GM18858 (cell line): ENCODE data around the gene AKAP3.

ENCODE experiments used
- ATAC-seq: cut with Tn5 transposase; IDR thresholded peaks from one replicate; pipeline ENCODE4 v1.9.1; 2021; ENCODE audit not compliant: unreplicated experiment

The AKAP3 gene

DNA sequence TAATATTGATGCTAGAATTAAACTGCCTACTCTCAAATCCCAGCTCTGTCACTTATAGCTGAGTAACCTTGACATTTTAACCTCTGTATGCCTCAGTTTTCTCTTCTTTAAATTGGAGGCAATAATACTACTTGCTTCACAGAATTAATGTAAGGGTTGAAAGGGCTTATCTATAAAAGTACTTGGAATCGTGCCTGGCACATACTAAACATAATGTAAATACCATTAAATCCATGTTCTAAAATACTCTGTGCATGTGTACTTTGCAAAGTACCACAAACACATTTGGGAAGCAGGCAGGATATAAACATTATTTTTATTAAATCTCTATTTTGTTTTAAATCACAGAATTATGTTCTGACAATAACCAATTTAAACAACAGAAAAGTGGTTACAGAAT is 44.9 kb downstream of the AKAP3 start:
- ATAC-seq, result no peak

- no peak for ATAC-seq
Observed at GRCh38 chr12:4603421-4603820, 45.4 kb downstream of the AKAP3 start.

- ATAC-seq, result no peak
Observed at GRCh38 chr12:4595881-4596280, 53.0 kb downstream of the AKAP3 start.

DNA sequence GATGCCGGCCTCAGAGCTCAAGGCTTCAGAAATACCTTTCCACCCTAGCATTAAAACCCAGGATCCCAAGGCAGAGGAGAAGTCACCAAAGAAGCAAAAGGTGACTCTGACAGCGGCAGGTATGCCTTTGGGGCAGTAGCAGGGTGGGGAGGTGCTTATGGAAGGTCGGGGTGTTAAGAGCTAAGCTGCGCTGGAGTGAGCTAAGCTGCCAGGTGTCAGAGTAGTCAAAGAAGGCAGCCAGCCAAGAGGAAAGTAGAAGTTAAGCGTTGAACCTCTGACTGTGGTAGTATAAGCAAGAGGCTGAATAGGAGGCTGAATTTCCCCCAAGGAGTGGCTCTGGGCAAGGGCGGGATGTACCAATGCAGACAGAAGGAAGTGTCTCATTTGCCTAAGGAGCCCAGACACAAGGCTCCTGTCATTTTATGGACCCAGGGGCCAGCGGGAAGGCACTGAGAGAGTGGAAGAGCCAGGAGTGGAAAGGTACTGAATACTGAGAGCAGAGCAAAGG is 57.6 kb downstream of the AKAP3 start:
- no peak for ATAC-seq

GRCh38 chr12:4589941-4590340 is 58.9 kb downstream of the AKAP3 start:
- no peak for ATAC-seq

DNA sequence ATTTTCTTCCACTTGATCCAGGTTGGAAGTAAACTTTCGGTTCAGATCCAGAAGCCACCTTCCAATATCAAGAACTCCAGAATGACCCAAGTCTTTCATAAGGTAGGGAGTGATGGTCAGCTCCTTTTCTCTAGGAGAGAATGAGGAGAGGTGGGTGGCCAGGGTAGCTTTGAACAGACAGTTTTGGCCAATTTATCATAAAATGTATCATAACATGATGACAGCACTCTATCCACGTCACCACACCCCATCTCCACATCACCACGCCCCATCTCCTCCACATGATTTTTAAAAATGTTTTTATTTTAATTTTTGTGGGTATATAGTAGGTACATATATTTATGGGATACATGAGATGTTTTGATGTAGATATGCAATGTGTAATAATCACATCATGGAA is 59.9 kb downstream of the AKAP3 start:
- no peak for ATAC-seq

GRCh38 chr12:4587108-4587507 is 61.7 kb downstream of the AKAP3 start:
- no peak for ATAC-seq

- ATAC-seq, result no peak
Observed at GRCh38 chr12:4586500-4586899, 62.4 kb downstream of the AKAP3 start.

DNA sequence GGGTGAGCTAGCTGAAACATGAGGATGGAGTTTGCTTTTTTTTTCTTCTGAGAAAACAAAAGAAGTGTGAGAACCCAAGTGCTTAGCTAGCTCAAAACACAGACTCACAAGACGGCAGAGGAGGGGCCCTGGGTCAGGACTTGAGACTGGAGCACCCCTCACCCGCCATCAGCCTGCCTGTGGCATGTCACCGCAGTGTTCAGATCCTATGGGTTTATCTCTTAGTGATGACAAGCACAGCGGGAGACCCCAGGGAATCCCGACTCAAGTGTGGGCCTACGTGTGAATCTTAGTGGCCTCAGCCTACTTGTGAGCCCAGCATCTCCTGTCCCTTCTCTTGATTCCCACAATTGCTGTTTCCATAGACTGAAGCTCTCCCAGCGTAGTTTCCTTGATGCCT is 64.0 kb downstream of the AKAP3 start:
- ATAC-seq, result no peak

GRCh38 chr12:4584281-4584680 is 64.6 kb downstream of the AKAP3 start:
- ATAC-seq, result no peak

DNA sequence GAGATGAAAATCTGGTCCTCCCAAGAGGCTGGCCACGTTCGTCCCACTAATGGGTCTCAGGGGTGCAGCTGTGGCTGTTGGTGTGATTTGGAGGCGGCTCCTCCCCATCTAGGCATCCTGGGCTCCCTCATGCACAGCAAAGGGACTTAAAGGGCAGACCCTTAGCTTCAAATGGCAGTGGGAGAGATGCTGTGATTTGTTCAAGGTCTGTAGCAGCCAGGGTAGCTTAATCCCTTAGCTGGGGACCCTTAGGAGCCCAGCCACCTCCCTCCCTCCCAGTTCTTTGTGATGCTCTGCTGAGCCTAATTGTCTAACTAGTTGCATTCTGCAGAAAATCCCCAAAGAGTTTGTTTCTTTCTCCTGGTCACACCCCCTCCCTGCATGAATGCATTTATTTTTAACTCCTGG is 68.6 kb downstream of the AKAP3 start:
- ATAC-seq, result no peak

DNA sequence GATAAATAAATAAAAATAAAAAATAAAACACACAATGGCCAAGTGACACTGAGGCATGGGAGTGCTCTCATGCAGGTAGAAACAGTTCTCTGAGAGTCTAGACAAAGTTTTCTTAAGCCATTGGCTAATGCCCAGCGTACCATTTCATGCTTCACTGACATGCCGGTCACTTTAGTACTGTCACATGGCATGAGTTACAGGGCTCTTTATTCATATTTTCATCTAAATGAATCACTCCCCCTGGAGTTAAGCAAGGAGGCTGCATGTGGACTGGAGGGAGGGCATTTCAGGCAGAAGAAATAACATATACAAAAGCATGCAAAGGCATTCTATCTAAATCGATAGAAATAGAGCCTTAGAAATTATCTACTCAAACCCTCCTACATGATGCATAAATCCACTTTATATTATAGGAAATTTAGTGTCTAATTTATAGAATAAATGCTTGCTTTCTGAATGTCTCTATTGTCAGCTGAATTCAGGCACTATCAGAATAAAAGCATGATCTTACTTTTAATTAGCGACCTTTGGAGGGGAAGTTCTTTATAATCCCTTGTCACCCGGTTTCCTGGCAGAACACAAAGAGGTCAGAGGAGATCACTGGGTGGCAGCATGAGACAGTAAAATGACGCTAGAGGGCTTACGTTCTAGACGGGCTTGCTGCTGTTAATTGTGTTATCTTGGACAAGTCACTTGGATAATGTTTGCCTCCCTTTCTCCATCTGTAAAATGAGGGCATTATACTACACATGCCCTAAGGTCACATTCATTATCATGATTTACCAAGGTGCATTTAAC is 69.3 kb downstream of the AKAP3 start:
- ATAC-seq, result no peak

DNA sequence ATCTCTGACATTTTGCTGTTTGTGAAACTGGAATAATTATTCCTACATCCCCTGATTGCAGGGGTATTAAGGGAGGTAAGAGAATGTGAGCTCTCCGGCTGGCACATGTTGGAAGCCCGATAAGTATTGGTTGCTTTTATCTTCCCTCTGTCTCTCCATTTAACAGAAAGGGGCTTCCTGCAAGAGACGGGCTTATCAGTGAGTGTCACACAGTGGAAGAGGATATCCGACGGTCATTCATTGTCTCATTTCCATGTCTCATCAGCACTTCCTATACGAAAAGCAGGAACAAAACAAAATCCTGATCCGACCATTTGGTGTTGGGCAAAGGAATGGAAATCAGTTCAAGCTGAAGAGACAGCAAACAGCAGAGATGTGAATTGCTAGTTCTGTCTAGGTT is 76.2 kb downstream of the AKAP3 start:
- no peak for ATAC-seq

DNA sequence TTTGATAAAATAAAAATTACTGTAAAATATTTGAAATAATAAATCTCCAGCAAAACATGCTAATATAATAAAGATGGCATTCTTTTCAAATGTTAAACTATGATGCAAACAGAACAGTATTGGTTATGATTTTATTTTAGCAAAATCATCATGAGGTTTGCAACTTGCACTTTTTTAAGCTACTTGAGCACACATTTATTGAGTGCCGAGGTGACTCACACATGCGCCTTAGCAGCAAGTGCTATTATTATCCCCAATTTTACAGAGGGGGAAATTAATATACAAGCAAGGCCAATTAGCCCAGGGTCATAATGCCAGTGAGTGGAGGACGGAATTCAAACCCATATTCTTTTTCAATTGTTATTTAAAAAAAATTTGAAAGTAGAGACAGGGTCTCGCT is 79.6 kb downstream of the AKAP3 start:
- ATAC-seq, result no peak

DNA sequence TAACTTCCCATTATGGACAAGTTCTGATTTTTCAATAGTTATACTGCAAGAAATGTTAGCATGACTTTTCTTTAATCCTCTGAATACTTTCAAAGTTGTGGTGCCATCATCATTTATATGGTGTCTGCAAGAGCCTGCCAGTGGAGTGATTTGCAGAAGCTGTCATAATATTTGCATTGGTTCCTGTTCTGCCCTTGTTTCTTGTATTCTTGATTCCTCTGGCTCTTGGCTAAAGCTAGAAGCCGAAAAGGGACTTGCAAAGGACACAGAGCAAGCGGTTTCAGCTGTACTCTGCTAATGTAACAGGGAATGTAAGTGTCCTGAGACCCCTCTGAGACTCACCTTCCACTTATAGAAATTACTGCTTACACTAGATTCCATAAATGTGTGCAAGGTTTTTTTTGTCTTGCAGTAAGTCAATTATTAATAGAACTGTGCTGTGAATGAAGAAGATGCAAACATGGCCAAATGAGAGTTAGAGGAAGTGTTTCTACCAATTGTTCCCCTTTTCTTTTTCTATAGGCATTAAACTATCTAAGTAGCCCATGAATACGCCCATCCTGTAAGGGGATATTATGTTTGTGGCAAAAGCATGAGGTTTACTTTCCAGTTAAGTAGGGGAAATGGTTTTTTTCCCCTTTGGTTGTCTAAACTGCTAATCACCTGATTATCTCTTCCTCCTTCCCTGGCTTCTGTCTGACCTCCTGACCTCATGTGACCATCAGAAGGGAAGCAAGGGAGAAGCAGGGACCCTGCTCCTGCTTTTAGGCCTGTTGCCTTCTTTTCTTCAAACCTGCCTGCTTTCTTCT is 81.6 kb downstream of the AKAP3 start:
- ATAC-seq, result no peak

DNA sequence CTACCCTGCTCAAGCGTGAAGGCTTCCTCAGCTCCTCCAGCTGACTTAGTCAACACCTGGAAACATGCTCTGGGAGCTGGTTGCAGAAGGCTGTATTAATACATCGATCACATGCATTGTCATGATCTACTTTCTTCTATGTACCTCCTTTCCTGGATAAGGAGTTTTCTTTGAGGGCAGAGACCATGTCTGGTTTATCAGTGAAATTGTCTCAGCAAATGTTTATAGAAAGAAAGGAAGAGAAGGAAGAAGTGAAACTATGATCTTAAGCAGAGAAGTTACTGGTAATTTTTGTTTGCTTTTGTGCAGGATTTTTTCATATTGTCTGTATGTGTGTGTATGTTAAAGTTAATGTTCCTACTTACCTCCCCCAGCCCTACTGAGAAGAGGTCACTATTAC is 82.4 kb downstream of the AKAP3 start:
- no peak for ATAC-seq
